GM12878 (cell line): Measurements from ENCODE around the gene PRPSAP2. TPM values are rescaled to one million over a fixed set of nuclear protein-coding genes. Genes with fewer than 3 reads are reported as not detected.
A peak's percentile ranks its signal among the peaks of the same experiment; 100 is the strongest.

Experiments
- ATAC-seq: fragments of 200-7000 bp; cut with Tn5 transposase; 3 replicates; pipeline ENCODE4 v1.9.1; 2020; ENCODE audit warnings: mild to moderate bottlenecking, moderate library complexity
- BruUV-seq: library from RNA; stranded (reverse); fragments of 400-500 nt; replicated peaks from 2 replicates; lab custom pipeline; 2021; lab: Mats Ljungman, UMichigan
- CTCF ChIA-PET: fragments of 300-600 bp; sonication (Branson Sonifier 250); formaldehyde crosslinking; extraction: SDS; loops from one replicate; lab custom pipeline; 2021; ENCODE audit warnings: inconsistent platforms; lab: Yijun Ruan, JAX
- POLR2A ChIA-PET: fragments of 350-600 bp; formaldehyde crosslinking; extraction: SDS; loops from one replicate; lab custom pipeline; 2021; ENCODE audit warnings: inconsistent platforms; lab: Charles Lee
- RAD21 ChIA-PET: fragments of 300-600 bp; sonication (Branson Sonifier 250); formaldehyde crosslinking; loops from one replicate; lab custom pipeline; 2023; ENCODE audit warnings: antibody characterized with exemption; ENCODE audit not compliant: unreplicated experiment; lab: Charles Lee
- SMC1A ChIA-PET: fragments of 300-600 bp; sonication (Branson Sonifier 250); formaldehyde crosslinking; loops from one replicate; lab custom pipeline; 2023; ENCODE audit not compliant: unreplicated experiment, uncharacterized antibody; lab: Charles Lee
- DNase-seq: peaks from one replicate; pipeline ENCODE4 v3.0.0-alpha.2; 2011; ENCODE audit warnings: low read depth, low spot score
- FAIRE-seq: peaks from 3 replicates; lab custom pipeline; 2011; peaks lifted over from hg19 to GRCh38; lab: Jason Lieb, UNC
- H2AFZ ChIP-seq: 2 replicates; pipeline ENCODE4 v1.6.0; 2011; ENCODE audit warnings: low read depth, low read length, control low read depth; ENCODE audit not compliant: control insufficient read depth
- H3K27ac ChIP-seq: 2 replicates; pipeline ENCODE4 v1.5.1; 2011; ENCODE audit warnings: control low read depth; ENCODE audit not compliant: control insufficient read depth, insufficient read depth
- H3K27me3 ChIP-seq, 2 experiments: replicated peaks in 1 of 2; 2 replicates each; pipeline versions ENCODE4 v1.6.0 to v1.6.1; 2011; ENCODE audit warnings: low read length in 1 of 2; ENCODE audit not compliant: control insufficient read depth in 2 of 2, insufficient read depth in 2 of 2
- H3K36me3 ChIP-seq, 2 experiments: 2 replicates each; pipeline ENCODE4 v1.5.1; 2011; ENCODE audit warnings: low read length in 1 of 2; ENCODE audit not compliant: control insufficient read depth in 2 of 2, insufficient read depth in 2 of 2
- H3K4me1 ChIP-seq: 2 replicates; pipeline ENCODE4 v1.6.1; 2011; ENCODE audit warnings: mild to moderate bottlenecking, low read length, moderate library complexity, mixed read lengths; ENCODE audit not compliant: control insufficient read depth, insufficient read depth
- H3K4me2 ChIP-seq: 2 replicates; pipeline ENCODE4 v1.6.0; 2011; ENCODE audit warnings: control low read depth; ENCODE audit not compliant: control insufficient read depth, insufficient read depth
- H3K4me3 ChIP-seq: fragments of 200-600 bp; sonication (generic); 2 replicates; pipeline ENCODE4 v1.5.1; 2016
- H3K79me2 ChIP-seq: 2 replicates; pipeline ENCODE4 v1.6.0; 2011; ENCODE audit warnings: low read length; ENCODE audit not compliant: control insufficient read depth, insufficient read depth
- H3K9ac ChIP-seq: 2 replicates; pipeline ENCODE4 v1.8.0; 2011; ENCODE audit warnings: low read length, control low read depth, mixed read lengths; ENCODE audit not compliant: control insufficient read depth, insufficient read depth
- H3K9me3 ChIP-seq: replicated peaks from 3 replicates; pipeline ENCODE4 v1.5.1; 2011; ENCODE audit warnings: mild to moderate bottlenecking, low read length; ENCODE audit not compliant: control insufficient read depth, insufficient read depth
- H4K20me1 ChIP-seq: 2 replicates; pipeline ENCODE4 v1.6.0; 2011; ENCODE audit not compliant: control insufficient read depth, insufficient read depth
- ASH2L ChIP-seq: fragments of 300-600, 200-600 bp; sonication (generic); IDR thresholded peaks from 2 replicates; pipeline ENCODE4 v1.6.1; 2017; ENCODE audit warnings: low read depth, mild to moderate bottlenecking, borderline replicate concordance
- CREM ChIP-seq: IDR thresholded peaks from 2 replicates; pipeline ENCODE4 v1.6.1; 2014; ENCODE audit warnings: antibody characterized with exemption, low read depth
- MTA2 ChIP-seq: fragments of 450-650 bp; IDR thresholded peaks from 2 replicates; pipeline ENCODE4 v1.6.1; 2016; ENCODE audit warnings: low read depth, mild to moderate bottlenecking, moderate library complexity
- NBN ChIP-seq: fragments of 450-650 bp; IDR thresholded peaks from 2 replicates; pipeline ENCODE4 v1.6.1; 2016
- ZNF207 ChIP-seq: fragments of 450-650 bp; IDR thresholded peaks from 2 replicates; pipeline ENCODE4 v1.6.1; 2014; ENCODE audit warnings: antibody characterized with exemption, mild to moderate bottlenecking, borderline replicate concordance
- WGBS: methylation state at CpG from one replicate; pipeline ENCODE4 v1.1.6; 2016; ENCODE audit warnings: low lambda C conversion rate; ENCODE audit not compliant: insufficient replicate concordance, insufficient coverage; ENCODE audit errors: missing lambda C conversion rate; 5-methylcytosine and 5-hydroxymethylcytosine counted together
- in situ Hi-C: fragments of 300-500 bp; cut with MboI; formaldehyde crosslinking; loops from 9 replicates; pipeline ENCODE4 v1.14.3; 2018; ENCODE audit warnings: mixed read lengths
- intact Hi-C: fragments of 100-400 bp; cut with micrococcal nuclease; formaldehyde crosslinking; loops from one replicate; pipeline ENCODE4 v1.14.2; 2022; ENCODE audit not compliant: unreplicated experiment
- polyA plus RNA-seq, 11 experiments: library from polyadenylated mRNA; depleted of rRNA in 4 of 11; unstranded in 6 of 11; stranded (reverse) in 5 of 11; fragments of >200 nt; fragmentation: Nextera tagmentation in 4 of 11; fragmentation: Illumina TruSeq in 1 of 11; extraction: Ambion mirVana in 4 of 11; extraction: Trizol in 1 of 11; gene quantifications; 1 replicate in 1 of 11; 2 replicates in 10 of 11; pipeline versions ENCODE4 v1.2.1 to v1.2.3, GENCODE V29; 2011 to 2016; ENCODE audit warnings: inconsistent platforms in 2 of 11, missing spikeins in 2 of 11, low read depth in 1 of 11
- total RNA-seq, 4 experiments: library from RNA; depleted of rRNA in 3 of 4; stranded (reverse); fragments of >200 nt in 3 of 4; fragmentation: Illumina TruSeq in 1 of 4; extraction: Trizol in 1 of 4; gene quantifications; 2 replicates each; pipeline versions ENCODE4 v1.2.1 to v1.2.3, GENCODE V29; 2013 to 2021
- TF ChIP-seq, protein P1 (sequence below): fragments of 450-650 bp; formaldehyde crosslinking; IDR thresholded peaks from 2 replicates; pipeline ENCODE4 v1.4.0; 2020; ENCODE audit warnings: mild to moderate bottlenecking, moderate library complexity
- TF ChIP-seq, protein P2 (sequence below): IDR thresholded peaks from 2 replicates; pipeline ENCODE4 v1.6.1; 2012; ENCODE audit warnings: low read depth, low read length, improper control_type of control experiment

PRPSAP2 gene
- total and polyA plus RNA-seq, 10 of the 15 experiments (the other 5 are each of a cell fraction or from before 2014, with no cell fraction given), result 33.2 to 102 (median 83.8) TPM

DNA sequence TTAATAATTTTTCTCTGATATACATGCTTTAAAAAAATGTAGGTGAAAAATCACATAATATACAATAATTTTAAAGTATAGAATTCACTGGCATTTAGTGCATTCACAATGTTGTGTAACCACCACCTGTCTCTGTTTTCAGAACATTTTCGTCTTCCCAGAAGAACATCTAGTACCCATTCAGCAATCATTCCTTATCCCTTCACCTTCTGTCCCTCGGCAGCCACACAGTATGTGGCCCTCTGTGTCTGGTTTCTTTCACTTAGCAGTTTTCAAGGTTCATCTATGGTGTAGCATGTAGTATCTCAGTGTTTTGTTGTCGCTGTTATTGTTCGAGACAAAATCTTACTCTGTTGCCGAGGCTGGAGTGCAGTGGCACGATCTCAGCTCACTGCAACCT, 33.6 kb downstream of the PRPSAP2 start:
- ATAC-seq (no peak), FAIRE-seq (no peak), DNase-seq (no peak)
- Histone ChIP-seq H3K36me3 (peaks cover 9 to 30% of the 10 kb centered on the region in 2 experiments), H3K9me3 (no peaks in the 10 kb centered on the region; the same call in 2 of the 3 replicates), H3K27me3 (no peaks in the 10 kb centered on the region), H4K20me1 (no peaks in the 10 kb centered on the region), H3K4me2 (no peak overlapping the region), H3K27ac (no peak overlapping the region), H3K4me1 (peaks cover 3% of the 10 kb centered on the region; the same call in 1 of the 2 replicates), H2AFZ (no peak overlapping the region), H3K4me3 (no peak overlapping the region), H3K9ac (no peak overlapping the region), H3K79me2 (no peaks in the 10 kb centered on the region)
- intact Hi-C loops (no loop called here), in situ Hi-C loops (no loop called here)
- CTCF ChIA-PET, result no interaction called here
- 89% methylated on average over 6 of the region's 6 CpGs for WGBS
- SMC1A ChIA-PET, result no interaction called here
- RAD21 ChIA-PET, result no interaction called here
- TSS peak; percentile 12 for BruUV-seq
- TF ChIP-seq NBN, result no peak
- TF ChIP-seq, protein P1, sequence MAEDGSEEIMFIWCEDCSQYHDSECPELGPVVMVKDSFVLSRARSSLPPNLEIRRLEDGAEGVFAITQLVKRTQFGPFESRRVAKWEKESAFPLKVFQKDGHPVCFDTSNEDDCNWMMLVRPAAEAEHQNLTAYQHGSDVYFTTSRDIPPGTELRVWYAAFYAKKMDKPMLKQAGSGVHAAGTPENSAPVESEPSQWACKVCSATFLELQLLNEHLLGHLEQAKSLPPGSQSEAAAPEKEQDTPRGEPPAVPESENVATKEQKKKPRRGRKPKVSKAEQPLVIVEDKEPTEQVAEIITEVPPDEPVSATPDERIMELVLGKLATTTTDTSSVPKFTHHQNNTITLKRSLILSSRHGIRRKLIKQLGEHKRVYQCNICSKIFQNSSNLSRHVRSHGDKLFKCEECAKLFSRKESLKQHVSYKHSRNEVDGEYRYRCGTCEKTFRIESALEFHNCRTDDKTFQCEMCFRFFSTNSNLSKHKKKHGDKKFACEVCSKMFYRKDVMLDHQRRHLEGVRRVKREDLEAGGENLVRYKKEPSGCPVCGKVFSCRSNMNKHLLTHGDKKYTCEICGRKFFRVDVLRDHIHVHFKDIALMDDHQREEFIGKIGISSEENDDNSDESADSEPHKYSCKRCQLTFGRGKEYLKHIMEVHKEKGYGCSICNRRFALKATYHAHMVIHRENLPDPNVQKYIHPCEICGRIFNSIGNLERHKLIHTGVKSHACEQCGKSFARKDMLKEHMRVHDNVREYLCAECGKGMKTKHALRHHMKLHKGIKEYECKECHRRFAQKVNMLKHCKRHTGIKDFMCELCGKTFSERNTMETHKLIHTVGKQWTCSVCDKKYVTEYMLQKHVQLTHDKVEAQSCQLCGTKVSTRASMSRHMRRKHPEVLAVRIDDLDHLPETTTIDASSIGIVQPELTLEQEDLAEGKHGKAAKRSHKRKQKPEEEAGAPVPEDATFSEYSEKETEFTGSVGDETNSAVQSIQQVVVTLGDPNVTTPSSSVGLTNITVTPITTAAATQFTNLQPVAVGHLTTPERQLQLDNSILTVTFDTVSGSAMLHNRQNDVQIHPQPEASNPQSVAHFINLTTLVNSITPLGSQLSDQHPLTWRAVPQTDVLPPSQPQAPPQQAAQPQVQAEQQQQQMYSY (CRISPR knock-in tag), result no peak
- TF ChIP-seq ASH2L, result no peak
- no peak for TF ChIP-seq CREM
- TF ChIP-seq, protein P2, sequence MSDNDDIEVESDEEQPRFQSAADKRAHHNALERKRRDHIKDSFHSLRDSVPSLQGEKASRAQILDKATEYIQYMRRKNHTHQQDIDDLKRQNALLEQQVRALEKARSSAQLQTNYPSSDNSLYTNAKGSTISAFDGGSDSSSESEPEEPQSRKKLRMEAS, result no peak
- no peak for TF ChIP-seq MTA2
- TF ChIP-seq ZNF207, result no peak
- POLR2A ChIA-PET, result no interaction called here
